HepG2 (cell line): Measurements from ENCODE around the gene SIVA1. TPM values are rescaled to one million over a fixed set of nuclear protein-coding genes. Genes with fewer than 3 reads are reported as not detected.

Source experiments
- ARNT ChIP-seq: fragments of 450-650 bp; IDR thresholded peaks from 2 replicates; pipeline ENCODE4 v1.6.1; 2017
- GTF2F1 ChIP-seq: fragments of 150-350 bp; IDR thresholded peaks from 2 replicates; pipeline ENCODE4 v1.6.1; 2014; ENCODE audit warnings: low read length
- KDM5A ChIP-seq: fragments of 200-600 bp; sonication (generic); IDR thresholded peaks from 2 replicates; pipeline ENCODE4 v1.7.0; 2018; ENCODE audit warnings: antibody characterized with exemption, mild to moderate bottlenecking, low read length, borderline replicate concordance
- MAF1 ChIP-seq: sonication (generic); formaldehyde crosslinking; IDR thresholded peaks from 2 replicates; pipeline ENCODE4 v1.5.0; 2020; ENCODE audit warnings: missing genetic modification reagents, borderline replicate concordance
- NR2C2 ChIP-seq: sonication (generic); formaldehyde crosslinking; IDR thresholded peaks from 2 replicates; pipeline ENCODE4 v1.4.0; 2020; ENCODE audit warnings: missing genetic modification reagents, mild to moderate bottlenecking, moderate library complexity, borderline replicate concordance
- THYN1 ChIP-seq: sonication (generic); formaldehyde crosslinking; IDR thresholded peaks from 2 replicates; pipeline ENCODE4 v1.8.1; 2023; ENCODE audit warnings: low read depth, mild to moderate bottlenecking, moderate library complexity, missing genetic modification reagents, borderline replicate concordance
- ZBTB38 ChIP-seq: sonication (generic); formaldehyde crosslinking; IDR thresholded peaks from 2 replicates; pipeline ENCODE4 v1.5.1; 2020; ENCODE audit warnings: mild to moderate bottlenecking, missing genetic modification reagents
- ZBTB49 ChIP-seq: sonication (generic); formaldehyde crosslinking; IDR thresholded peaks from 2 replicates; pipeline ENCODE4 v1.4.0; 2020; ENCODE audit warnings: missing genetic modification reagents, borderline replicate concordance
- ZFP62 ChIP-seq: sonication (generic); formaldehyde crosslinking; IDR thresholded peaks from 2 replicates; pipeline ENCODE4 v1.4.0; 2020; ENCODE audit warnings: missing genetic modification reagents
- ZNF431 ChIP-seq: sonication (generic); formaldehyde crosslinking; IDR thresholded peaks from 2 replicates; pipeline ENCODE4 v1.9.0; 2022; ENCODE audit warnings: missing genetic modification reagents, low read depth, mild to moderate bottlenecking, borderline replicate concordance
- ZNF781 ChIP-seq: sonication (generic); formaldehyde crosslinking; IDR thresholded peaks from 2 replicates; pipeline ENCODE4 v1.5.1; 2020; ENCODE audit warnings: borderline replicate concordance, mild to moderate bottlenecking, missing genetic modification reagents; ENCODE audit errors: not compliant biosample characterization
- polyA plus RNA-seq, 8 experiments: library from polyadenylated mRNA; depleted of rRNA in 3 of 8; stranded (reverse) in 7 of 8; unstranded in 1 of 8; fragments of >200 nt; fragmentation: Illumina TruSeq in 4 of 8; extraction: Trizol in 4 of 8; gene quantifications; 2 replicates each; pipeline versions ENCODE4 v1.2.1 to v1.2.3, GENCODE V29; 2011 to 2016; ENCODE audit warnings: low read depth in 4 of 8, missing spikeins in 1 of 8, mixed read lengths in 1 of 8; ENCODE audit not compliant: insufficient read depth in 1 of 8
- total RNA-seq, 5 experiments: library from RNA; depleted of rRNA; stranded (reverse); fragments of >200 nt; fragmentation: Illumina TruSeq; extraction: Trizol; gene quantifications; 2 replicates each; pipeline ENCODE4 v1.2.3, GENCODE V29; 2016; ENCODE audit warnings: low read depth in 1 of 5
- TF ChIP-seq, protein P1 (sequence below): sonication (generic); formaldehyde crosslinking; IDR thresholded peaks from 2 replicates; pipeline ENCODE4 v1.4.0; 2020; ENCODE audit warnings: mild to moderate bottlenecking, missing genetic modification reagents
- TF ChIP-seq, protein P2 (sequence below): sonication (generic); formaldehyde crosslinking; IDR thresholded peaks from 2 replicates; pipeline ENCODE4 v1.4.0; 2020; ENCODE audit warnings: mild to moderate bottlenecking, missing genetic modification reagents
- TF ChIP-seq, protein P3 (sequence below): sonication (generic); formaldehyde crosslinking; IDR thresholded peaks from 2 replicates; pipeline ENCODE4 v1.4.0; 2020; ENCODE audit warnings: mild to moderate bottlenecking, missing genetic modification reagents

Gene SIVA1
- total and polyA plus RNA-seq, 2 of the 13 experiments (the other 11 are each of a cell fraction or from before 2014, with no cell fraction given) = 123 to 186 TPM

- TF ChIP-seq ZFP62 (CRISPR knock-in tag) = no peak
- TF ChIP-seq ZBTB38 (CRISPR knock-in tag) = peak; percentile 76; the same call in 1 of the 2 replicates
- TF ChIP-seq, protein P1, sequence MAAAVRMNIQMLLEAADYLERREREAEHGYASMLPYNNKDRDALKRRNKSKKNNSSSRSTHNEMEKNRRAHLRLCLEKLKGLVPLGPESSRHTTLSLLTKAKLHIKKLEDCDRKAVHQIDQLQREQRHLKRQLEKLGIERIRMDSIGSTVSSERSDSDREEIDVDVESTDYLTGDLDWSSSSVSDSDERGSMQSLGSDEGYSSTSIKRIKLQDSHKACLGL (CRISPR knock-in tag) = no peak
- no peak for TF ChIP-seq ZNF431 (CRISPR knock-in tag)
- TF ChIP-seq KDM5A = no peak
- TF ChIP-seq THYN1 (CRISPR knock-in tag) = no peak
- TF ChIP-seq ZNF781 (CRISPR knock-in tag) = no peak
- TF ChIP-seq, protein P2, sequence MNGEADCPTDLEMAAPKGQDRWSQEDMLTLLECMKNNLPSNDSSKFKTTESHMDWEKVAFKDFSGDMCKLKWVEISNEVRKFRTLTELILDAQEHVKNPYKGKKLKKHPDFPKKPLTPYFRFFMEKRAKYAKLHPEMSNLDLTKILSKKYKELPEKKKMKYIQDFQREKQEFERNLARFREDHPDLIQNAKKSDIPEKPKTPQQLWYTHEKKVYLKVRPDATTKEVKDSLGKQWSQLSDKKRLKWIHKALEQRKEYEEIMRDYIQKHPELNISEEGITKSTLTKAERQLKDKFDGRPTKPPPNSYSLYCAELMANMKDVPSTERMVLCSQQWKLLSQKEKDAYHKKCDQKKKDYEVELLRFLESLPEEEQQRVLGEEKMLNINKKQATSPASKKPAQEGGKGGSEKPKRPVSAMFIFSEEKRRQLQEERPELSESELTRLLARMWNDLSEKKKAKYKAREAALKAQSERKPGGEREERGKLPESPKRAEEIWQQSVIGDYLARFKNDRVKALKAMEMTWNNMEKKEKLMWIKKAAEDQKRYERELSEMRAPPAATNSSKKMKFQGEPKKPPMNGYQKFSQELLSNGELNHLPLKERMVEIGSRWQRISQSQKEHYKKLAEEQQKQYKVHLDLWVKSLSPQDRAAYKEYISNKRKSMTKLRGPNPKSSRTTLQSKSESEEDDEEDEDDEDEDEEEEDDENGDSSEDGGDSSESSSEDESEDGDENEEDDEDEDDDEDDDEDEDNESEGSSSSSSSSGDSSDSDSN (CRISPR knock-in tag) = peak; percentile 63
- TF ChIP-seq, protein P3, sequence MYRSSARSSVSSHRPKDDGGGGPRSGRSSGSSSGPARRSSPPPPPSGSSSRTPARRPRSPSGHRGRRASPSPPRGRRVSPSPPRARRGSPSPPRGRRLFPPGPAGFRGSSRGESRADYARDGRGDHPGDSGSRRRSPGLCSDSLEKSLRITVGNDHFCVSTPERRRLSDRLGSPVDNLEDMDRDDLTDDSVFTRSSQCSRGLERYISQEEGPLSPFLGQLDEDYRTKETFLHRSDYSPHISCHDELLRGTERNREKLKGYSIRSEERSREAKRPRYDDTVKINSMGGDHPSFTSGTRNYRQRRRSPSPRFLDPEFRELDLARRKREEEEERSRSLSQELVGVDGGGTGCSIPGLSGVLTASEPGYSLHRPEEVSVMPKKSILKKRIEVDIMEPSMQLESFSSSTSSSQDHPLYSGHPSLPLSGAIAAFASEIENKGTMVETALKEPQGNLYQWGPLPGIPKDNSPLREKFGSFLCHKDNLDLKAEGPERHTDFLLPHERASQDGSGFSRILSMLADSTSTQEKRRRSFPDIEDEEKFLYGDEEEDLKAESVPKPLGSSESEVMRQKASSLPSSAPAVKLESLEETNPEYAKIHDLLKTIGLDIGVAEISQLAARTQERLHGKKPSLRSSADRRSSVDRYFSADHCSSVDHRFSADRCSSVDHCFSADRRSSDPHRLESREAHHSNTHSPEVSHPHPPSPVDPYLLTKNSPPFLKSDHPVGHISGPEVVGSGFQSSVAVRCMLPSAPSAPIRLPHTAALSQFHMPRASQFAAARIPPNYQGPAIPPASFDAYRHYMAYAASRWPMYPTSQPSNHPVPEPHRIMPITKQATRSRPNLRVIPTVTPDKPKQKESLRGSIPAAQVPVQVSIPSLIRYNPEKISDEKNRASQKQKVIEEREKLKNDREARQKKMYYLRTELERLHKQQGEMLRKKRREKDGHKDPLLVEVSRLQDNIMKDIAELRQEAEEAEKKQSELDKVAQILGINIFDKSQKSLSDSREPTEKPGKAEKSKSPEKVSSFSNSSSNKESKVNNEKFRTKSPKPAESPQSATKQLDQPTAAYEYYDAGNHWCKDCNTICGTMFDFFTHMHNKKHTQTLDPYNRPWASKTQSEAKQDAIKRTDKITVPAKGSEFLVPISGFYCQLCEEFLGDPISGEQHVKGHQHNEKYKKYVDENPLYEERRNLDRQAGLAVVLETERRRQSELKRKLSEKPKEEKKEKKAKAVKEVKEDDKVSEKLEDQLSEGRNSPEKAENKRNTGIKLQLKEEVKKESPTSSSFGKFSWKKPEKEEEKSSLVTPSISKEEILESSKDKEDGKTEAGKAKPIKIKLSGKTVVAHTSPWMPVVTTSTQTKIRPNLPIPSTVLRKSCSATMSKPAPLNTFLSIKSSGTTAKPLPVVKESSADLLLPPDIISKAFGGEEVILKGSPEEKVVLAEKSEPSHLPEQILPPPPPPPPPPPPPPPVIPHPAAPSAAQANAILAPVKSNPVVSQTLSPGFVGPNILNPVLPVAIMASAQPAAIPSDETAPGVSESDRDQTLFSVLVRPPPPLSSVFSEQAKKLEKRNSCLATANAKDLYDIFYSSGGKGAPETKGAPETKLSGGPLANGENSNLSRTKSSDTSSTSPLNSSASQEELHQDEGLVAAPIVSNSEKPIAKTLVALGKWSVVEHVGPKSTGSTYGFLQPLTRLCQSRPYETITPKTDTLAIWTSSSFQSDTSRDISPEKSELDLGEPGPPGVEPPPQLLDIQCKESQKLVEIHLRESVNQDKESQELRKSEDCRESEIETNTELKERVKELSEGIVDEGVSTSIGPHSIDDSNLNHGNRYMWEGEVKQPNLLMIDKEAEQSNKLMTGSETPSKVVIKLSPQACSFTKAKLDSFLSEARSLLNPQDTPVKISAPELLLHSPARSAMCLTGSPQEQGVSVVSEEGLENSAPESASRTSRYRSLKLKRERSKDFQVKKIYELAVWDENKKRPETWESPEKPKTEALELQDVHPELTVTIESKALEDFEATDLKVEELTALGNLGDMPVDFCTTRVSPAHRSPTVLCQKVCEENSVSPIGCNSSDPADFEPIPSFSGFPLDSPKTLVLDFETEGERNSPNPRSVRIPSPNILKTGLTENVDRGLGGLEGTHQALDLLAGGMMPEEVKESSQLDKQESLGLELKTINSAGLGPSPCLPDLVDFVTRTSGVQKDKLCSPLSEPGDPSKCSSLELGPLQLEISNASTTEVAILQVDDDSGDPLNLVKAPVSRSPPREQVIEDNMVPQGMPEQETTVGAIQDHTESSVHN (CRISPR knock-in tag) = no peak
- TF ChIP-seq ARNT = no peak
- no peak for TF ChIP-seq MAF1 (CRISPR knock-in tag)
- no peak for TF ChIP-seq ZBTB49 (CRISPR knock-in tag)
- no peak for TF ChIP-seq GTF2F1
- TF ChIP-seq NR2C2 (CRISPR knock-in tag) = peak; percentile 39; the same call in 1 of the 2 replicates
Measured at GRCh38 chr14:104749111-104749649, 3.8 kb upstream of the SIVA1 start (continued).
